ENCODE measurements around the gene NSUN4. TPM values are rescaled to one million over a fixed set of nuclear protein-coding genes. Genes with fewer than 3 reads are reported as not detected.

Gene NSUN4
- total and polyA plus RNA-seq, 9 of the 15 experiments (the other 6 are each of a cell fraction or from before 2014, with no cell fraction given), result 33.4 to 60.2 (median 46.3) TPM

DNA sequence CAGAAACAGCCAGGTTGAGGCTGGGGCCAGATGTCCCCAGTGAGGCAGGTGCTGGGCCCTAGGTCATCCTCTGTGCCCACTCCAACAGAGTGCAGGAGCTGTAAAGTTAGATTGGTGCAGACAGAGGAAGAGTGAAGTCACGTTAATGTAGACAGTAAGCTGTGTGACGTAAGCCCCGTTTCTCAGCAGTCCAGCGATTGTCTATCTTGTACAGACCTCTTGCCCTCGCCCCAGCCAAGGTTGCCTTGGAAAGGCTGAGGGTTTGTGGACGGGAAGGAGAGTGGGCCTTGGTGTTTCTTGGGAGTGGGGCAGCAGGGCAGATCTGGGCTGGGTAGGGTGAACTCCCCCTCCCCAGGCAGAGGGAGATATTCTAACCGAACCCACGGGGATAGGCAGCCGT lies 67.0 kb downstream of the NSUN4 start (continued):
- TF ChIP-seq, protein P1, sequence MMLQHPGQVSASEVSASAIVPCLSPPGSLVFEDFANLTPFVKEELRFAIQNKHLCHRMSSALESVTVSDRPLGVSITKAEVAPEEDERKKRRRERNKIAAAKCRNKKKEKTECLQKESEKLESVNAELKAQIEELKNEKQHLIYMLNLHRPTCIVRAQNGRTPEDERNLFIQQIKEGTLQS (IDR thresholded peaks at IDR 0.05), result peak; percentile 29; the same call in 1 of the 2 replicates
- TF ChIP-seq, protein P1 (CRISPR knock-in tag; conservative IDR thresholded peaks at IDR 0.05), result no peak
- TF ChIP-seq RBM25 (IDR thresholded peaks at IDR 0.05; ENCODE audit: low read depth, low read length, severe bottlenecking) (no peak), ZNF3 (CRISPR knock-in tag; IDR thresholded peaks at IDR 0.05) (no peak), ZNF586 (CRISPR knock-in tag; conservative IDR thresholded peaks at IDR 0.05) (no peak), HCFC1 (IDR thresholded peaks at IDR 0.05; ENCODE audit: low read depth, low read length) (no peak), ATF1 (CRISPR knock-in tag; IDR thresholded peaks at IDR 0.05) (no peak), ATF1 (tag; IDR thresholded peaks at IDR 0.05) (peak; percentile 45), CREB1 (IDR thresholded peaks at IDR 0.05) (peak; percentile 62; the same call in 1 of the 2 replicates), CREB1 (CRISPR knock-in tag; IDR thresholded peaks at IDR 0.05) (peak; percentile 60; the same call in 1 of the 2 replicates), XRCC4 (IDR thresholded peaks at IDR 0.05; ENCODE audit: extremely low read depth, insufficient read depth, insufficient read length) (no peak), NFE2 (IDR thresholded peaks at IDR 0.05; ENCODE audit: low read depth) (no peak), ZNF408 (CRISPR knock-in tag; IDR thresholded peaks at IDR 0.05; ENCODE audit: low read depth) (no peak), MBD2 (IDR thresholded peaks at IDR 0.05; ENCODE audit: borderline replicate concordance, low read depth) (no peak), CTBP1 (IDR thresholded peaks at IDR 0.05; ENCODE audit: borderline replicate concordance) (0 out of 2 replicates have a peak, but pooled peaks have one; percentile 12), PHF8 (IDR thresholded peaks at IDR 0.05; ENCODE audit: borderline replicate concordance, low read length) (no peak), CBFA2T3 (IDR thresholded peaks at IDR 0.05) (no peak), BRCA1 (IDR thresholded peaks at IDR 0.05) (no peak), BRCA1 (CRISPR knock-in tag; IDR thresholded peaks at IDR 0.05) (no peak), ATF7 (IDR thresholded peaks at IDR 0.05) (peak; percentile 30; the same call in 1 of the 2 replicates), SP1 (CRISPR knock-in tag; IDR thresholded peaks at IDR 0.05) (no peak), HNRNPUL1 (IDR thresholded peaks at IDR 0.05; ENCODE audit: low read length) (no peak), MTA3 (IDR thresholded peaks at IDR 0.05; ENCODE audit: borderline replicate concordance) (0 out of 2 replicates have a peak, but pooled peaks have one; percentile 19)
- TF ChIP-seq, protein P2, sequence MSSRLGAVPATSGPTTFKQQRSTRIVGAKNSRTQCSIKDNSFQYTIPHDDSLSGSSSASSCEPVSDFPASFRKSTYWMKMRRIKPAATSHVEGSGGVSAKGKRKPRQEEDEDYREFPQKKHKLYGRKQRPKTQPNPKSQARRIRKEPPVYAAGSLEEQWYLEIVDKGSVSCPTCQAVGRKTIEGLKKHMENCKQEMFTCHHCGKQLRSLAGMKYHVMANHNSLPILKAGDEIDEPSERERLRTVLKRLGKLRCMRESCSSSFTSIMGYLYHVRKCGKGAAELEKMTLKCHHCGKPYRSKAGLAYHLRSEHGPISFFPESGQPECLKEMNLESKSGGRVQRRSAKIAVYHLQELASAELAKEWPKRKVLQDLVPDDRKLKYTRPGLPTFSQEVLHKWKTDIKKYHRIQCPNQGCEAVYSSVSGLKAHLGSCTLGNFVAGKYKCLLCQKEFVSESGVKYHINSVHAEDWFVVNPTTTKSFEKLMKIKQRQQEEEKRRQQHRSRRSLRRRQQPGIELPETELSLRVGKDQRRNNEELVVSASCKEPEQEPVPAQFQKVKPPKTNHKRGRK (tag; IDR thresholded peaks at IDR 0.05), result no peak
- TF ChIP-seq, protein P3, sequence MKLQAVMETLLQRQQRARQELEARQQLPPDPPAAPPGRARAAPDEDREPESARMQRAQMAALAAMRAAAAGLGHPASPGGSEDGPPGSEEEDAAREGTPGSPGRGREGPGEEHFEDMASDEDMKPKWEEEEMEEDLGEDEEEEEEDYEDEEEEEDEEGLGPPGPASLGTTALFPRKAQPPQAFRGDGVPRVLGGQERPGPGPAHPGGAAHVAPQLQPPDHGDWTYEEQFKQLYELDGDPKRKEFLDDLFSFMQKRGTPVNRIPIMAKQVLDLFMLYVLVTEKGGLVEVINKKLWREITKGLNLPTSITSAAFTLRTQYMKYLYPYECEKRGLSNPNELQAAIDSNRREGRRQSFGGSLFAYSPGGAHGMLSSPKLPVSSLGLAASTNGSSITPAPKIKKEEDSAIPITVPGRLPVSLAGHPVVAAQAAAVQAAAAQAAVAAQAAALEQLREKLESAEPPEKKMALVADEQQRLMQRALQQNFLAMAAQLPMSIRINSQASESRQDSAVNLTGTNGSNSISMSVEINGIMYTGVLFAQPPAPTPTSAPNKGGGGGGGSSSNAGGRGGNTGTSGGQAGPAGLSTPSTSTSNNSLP (IDR thresholded peaks at IDR 0.05; ENCODE audit: borderline replicate concordance, low read depth, low read length), result no peak
